ENCODE data around the gene PPFIBP2.

PPFIBP2 gene

GRCh38 chr11:7646866-7647265 lies 133.1 kb downstream of the PPFIBP2 start:
- no peak overlapping the region for H3K27ac ChIP-seq
- no peak for TF ChIP-seq ZFX (IDR thresholded peaks at IDR 0.05)
- TF ChIP-seq, protein P1, sequence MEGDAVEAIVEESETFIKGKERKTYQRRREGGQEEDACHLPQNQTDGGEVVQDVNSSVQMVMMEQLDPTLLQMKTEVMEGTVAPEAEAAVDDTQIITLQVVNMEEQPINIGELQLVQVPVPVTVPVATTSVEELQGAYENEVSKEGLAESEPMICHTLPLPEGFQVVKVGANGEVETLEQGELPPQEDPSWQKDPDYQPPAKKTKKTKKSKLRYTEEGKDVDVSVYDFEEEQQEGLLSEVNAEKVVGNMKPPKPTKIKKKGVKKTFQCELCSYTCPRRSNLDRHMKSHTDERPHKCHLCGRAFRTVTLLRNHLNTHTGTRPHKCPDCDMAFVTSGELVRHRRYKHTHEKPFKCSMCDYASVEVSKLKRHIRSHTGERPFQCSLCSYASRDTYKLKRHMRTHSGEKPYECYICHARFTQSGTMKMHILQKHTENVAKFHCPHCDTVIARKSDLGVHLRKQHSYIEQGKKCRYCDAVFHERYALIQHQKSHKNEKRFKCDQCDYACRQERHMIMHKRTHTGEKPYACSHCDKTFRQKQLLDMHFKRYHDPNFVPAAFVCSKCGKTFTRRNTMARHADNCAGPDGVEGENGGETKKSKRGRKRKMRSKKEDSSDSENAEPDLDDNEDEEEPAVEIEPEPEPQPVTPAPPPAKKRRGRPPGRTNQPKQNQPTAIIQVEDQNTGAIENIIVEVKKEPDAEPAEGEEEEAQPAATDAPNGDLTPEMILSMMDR (conservative IDR thresholded peaks at IDR 0.05), result no peak

DNA sequence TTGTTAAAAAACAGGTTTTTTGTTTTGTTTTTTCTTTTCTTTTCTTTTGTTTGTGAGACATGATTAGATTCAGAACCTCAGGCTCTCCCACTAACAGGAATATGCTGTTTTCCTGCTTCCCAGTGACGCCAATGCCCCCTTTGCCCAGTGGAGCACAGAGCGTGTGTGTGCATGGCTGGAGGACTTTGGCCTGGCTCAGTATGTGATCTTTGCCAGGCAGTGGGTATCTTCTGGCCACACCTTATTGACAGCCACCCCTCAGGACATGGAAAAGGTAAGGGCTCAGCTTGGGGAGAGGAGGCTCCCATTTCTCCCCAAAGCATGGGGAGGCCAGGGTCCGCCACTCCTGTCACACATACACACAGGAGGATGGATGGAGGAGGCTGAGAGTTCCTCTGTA lies 134.5 kb downstream of the PPFIBP2 start:
- no peak for TF ChIP-seq ZFX (IDR thresholded peaks at IDR 0.05)
- TF ChIP-seq, protein P1 (conservative IDR thresholded peaks at IDR 0.05), result no peak
- H3K27ac ChIP-seq, result no peak overlapping the region

DNA sequence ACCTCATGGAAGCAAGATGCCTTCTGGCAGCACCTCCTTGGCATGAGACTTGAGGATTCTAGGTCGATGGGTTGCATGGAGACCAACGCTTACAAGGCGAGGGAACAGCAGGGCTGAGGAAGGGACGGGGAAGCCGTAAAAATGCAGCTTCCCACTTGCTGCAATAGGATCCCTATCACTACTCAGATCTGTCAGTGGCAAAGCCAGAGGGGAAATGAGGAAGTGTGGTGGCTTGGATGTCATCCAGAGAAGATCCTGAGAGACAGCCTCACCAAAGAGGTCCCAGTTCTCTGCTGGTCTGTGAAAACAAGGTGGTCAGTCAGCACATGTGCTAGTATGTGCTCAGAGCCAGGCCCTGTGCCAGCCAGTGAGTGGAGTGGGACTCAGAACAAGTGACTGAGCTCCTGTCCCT lies 137.3 kb downstream of the PPFIBP2 start:
- TF ChIP-seq, protein P1 (conservative IDR thresholded peaks at IDR 0.05), result no peak
- TF ChIP-seq ZFX (IDR thresholded peaks at IDR 0.05), result no peak
- no peak overlapping the region for H3K27ac ChIP-seq

- H3K27ac ChIP-seq, result no peak overlapping the region
- no peak for TF ChIP-seq ZFX (IDR thresholded peaks at IDR 0.05)
- TF ChIP-seq, protein P1 (conservative IDR thresholded peaks at IDR 0.05), result no peak
Observed at GRCh38 chr11:7651700-7652099, 137.9 kb downstream of the PPFIBP2 start.

DNA sequence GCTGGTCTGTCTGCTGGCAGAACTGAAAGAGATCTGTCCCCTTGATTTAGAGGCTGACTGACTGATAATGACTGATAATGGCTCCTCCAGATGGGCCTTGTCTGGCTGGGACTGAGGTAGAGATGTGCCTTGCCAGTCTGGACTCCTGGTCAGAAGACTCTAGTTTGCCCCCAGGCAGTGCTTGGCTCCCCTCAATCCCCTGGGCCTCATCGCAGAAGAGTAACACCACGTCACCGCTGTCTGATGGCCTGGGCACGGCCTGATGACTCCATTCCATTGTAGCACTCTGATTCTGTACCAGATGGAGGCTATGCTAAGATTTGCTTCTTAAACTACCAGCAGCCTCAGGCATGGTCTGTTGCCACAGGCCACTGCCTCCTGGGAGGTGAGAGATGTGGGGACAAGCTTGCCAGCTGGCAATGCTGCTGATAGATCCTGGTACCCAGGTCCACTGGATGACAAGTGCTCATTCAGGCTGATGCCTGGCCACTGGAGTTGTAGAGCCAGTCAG lies 140.5 kb downstream of the PPFIBP2 start:
- no peak overlapping the region for H3K27ac ChIP-seq
- TF ChIP-seq ZFX (IDR thresholded peaks at IDR 0.05), result no peak
- TF ChIP-seq, protein P1 (conservative IDR thresholded peaks at IDR 0.05), result no peak

GRCh38 chr11:7655253-7656217 lies 141.7 kb downstream of the PPFIBP2 start:
- no peak for TF ChIP-seq ZFX (IDR thresholded peaks at IDR 0.05)
- no peak overlapping the region for H3K27ac ChIP-seq

DNA sequence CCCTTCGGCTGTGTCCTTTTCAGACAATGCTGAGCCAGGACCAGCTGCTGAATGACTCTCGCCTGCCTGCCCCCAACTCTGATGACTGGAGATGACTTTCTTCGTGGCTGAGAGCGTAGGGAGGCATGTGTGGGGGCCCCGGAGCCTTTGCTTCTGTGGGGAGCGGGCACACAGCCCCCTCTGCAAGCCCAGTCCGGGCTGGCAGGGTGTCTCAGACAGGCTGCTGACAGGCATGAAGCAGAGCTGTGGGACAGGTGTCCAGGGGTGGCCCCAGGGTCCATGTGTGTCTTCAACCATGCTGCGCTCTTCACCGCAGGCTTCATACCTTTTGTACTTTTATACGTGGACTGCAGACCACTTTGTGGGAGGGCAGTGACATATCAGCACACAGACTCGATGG lies 142.9 kb downstream of the PPFIBP2 start:
- TF ChIP-seq, protein P1 (conservative IDR thresholded peaks at IDR 0.05), result no peak
- no peak for TF ChIP-seq ZFX (IDR thresholded peaks at IDR 0.05)
- no peak overlapping the region for H3K27ac ChIP-seq
